Activated naive CD4-positive, alpha-beta T cell treated with anti-CD3 and anti-CD28 coated beads, Interleukin-2, amount 10 ng/mL, durations not matched to agents 7 days and 5 days (primary cell): ENCODE data around the gene CBLL1.

Experiments used
- CTCF ChIA-PET: fragments of 350-600 bp; sonication (Branson Sonifier 250); formaldehyde crosslinking; loops from one replicate; lab custom pipeline; 2021; ENCODE audit warnings: antibody characterized with exemption; lab: Charles Lee
- DNase-seq: peaks from one replicate; pipeline ENCODE4 v3.0.0-alpha.2; 2020
- H3K27ac Mint-ChIP-seq: one replicate; pipeline ENCODE4 v1.8.0; 2021; ENCODE audit warnings: mild to moderate bottlenecking, moderate library complexity, mixed read lengths
- H3K27me3 Mint-ChIP-seq: one replicate; pipeline ENCODE4 v1.8.0; 2021; ENCODE audit warnings: mild to moderate bottlenecking, mixed read lengths
- H3K36me3 Mint-ChIP-seq: one replicate; pipeline ENCODE4 v1.8.0; 2021; ENCODE audit warnings: mixed read lengths
- H3K4me1 Mint-ChIP-seq: one replicate; pipeline ENCODE4 v1.8.0; 2021; ENCODE audit warnings: mixed read lengths
- H3K4me3 Mint-ChIP-seq: one replicate; pipeline ENCODE4 v1.8.0; 2021; ENCODE audit warnings: mild to moderate bottlenecking, moderate library complexity, mixed read lengths
- H3K9me3 Mint-ChIP-seq: one replicate; pipeline ENCODE4 v1.8.0; 2021; ENCODE audit warnings: mixed read lengths

The CBLL1 gene

DNA sequence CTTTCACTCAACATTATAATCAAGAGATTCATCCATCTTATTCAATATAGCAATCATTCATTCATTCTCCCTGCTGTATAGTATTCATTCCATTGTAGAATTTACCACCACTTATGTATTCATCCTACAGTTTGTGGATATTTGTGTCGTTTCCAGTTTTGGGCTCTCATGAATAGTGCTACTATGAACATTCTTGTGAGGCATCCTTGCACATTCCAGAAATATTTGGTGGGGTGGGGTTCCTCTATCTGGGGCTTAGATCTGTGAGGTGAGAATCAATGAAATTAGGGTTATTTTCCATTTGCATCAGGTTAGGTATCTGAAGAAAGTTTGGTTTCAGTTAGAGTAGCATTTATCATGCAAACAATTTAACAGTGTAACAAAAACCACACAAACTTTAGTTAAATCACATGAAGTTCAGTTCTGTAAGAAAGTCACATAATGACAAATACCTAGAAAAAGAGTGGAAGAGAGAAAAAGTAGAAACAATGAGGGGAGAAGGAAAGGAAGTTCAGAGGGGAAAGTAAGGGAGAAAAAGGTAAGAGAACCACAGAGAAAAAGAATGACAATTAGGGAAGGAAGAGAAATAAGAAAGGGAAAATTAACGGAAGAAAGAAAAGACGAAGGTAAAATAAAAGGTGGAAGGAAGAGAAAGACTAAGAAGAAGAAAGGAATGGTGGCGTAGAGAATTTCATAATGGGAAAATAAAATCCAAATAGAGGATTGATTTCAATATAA is 25.3 kb upstream of the CBLL1 start:
- CTCF ChIA-PET = interaction anchor here (1.0 to 1.2 kb wide), 2 partner anchors 255 to 256 kb away, joined by 3 read pairs; no protein-coding TSS in a partner anchor
- no peak overlapping the region for H3K27ac Mint-ChIP-seq

GRCh38 chr7:107721286-107721685 is 22.7 kb upstream of the CBLL1 start:
- no peaks in the 10 kb centered on the region for H3K36me3 Mint-ChIP-seq
- H3K9me3 Mint-ChIP-seq = no peaks in the 10 kb centered on the region
- CTCF ChIA-PET = interaction anchor here (1.3 kb wide), 1 partner anchor 258 kb away, joined by 6 read pairs; no protein-coding TSS in a partner anchor
- H3K4me3 Mint-ChIP-seq = no peak overlapping the region
- peaks cover 1% of the 10 kb centered on the region for H3K27me3 Mint-ChIP-seq
- H3K4me1 Mint-ChIP-seq = no peaks in the 10 kb centered on the region
- H3K27ac Mint-ChIP-seq = no peak overlapping the region
- no peak for DNase-seq

More for the DNA sequence above, 25.3 kb upstream of the CBLL1 start:
- Mint-ChIP-seq H3K4me3 (no peak overlapping the region), H3K36me3 (no peaks in the 10 kb centered on the region), H3K4me1 (no peaks in the 10 kb centered on the region), H3K9me3 (no peaks in the 10 kb centered on the region), H3K27me3 (no peaks in the 10 kb centered on the region)
- no peak for DNase-seq

DNA sequence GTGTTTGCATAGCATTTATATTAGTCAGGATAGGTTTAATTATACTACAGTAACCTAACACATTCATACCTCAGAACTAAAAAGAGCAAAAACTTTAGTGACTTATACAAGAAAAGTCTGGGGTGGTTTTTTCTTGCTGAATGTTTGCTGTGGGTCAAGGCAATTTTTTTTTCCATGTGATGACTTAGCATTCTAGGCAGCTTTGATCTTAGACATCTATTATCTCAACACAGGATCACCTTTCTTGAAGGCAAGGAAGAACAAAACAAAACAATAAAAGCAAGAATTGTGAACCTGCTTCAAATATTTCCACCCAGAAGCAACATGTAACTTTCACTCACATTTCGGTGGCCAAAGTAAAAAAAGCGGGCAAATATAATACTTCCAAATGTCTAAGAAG is 20.7 kb upstream of the CBLL1 start:
- peaks cover 18% of the 10 kb centered on the region for H3K27me3 Mint-ChIP-seq
- H3K4me1 Mint-ChIP-seq = no peaks in the 10 kb centered on the region
- no peaks in the 10 kb centered on the region for H3K9me3 Mint-ChIP-seq
- H3K36me3 Mint-ChIP-seq = no peaks in the 10 kb centered on the region
- no peak overlapping the region for H3K27ac Mint-ChIP-seq
- no peak overlapping the region for H3K4me3 Mint-ChIP-seq
- CTCF ChIA-PET = interaction anchor here (1.5 to 7.2 kb wide), 2 partner anchors 156 to 260 kb away, joined by 3 to 71 read pairs; no protein-coding TSS in a partner anchor
- no peak for DNase-seq

GRCh38 chr7:107725138-107725740 is 18.7 kb upstream of the CBLL1 start:
- H3K36me3 Mint-ChIP-seq = no peaks in the 10 kb centered on the region
- CTCF ChIA-PET = interaction anchor here (0.7 to 7.2 kb wide), 9 partner anchors 13 to 531 kb away, joined by 3 to 71 read pairs (median 3); no protein-coding TSS in a partner anchor
- H3K4me1 Mint-ChIP-seq = no peaks in the 10 kb centered on the region
- H3K9me3 Mint-ChIP-seq = no peaks in the 10 kb centered on the region
- H3K4me3 Mint-ChIP-seq = no peak overlapping the region
- H3K27ac Mint-ChIP-seq = no peak overlapping the region
- peak; percentile 61 for DNase-seq
- peaks cover 20% of the 10 kb centered on the region for H3K27me3 Mint-ChIP-seq

GRCh38 chr7:107726356-107727130 is 17.4 kb upstream of the CBLL1 start:
- CTCF ChIA-PET = interaction anchor here (0.8 to 7.2 kb wide), 8 partner anchors 14 to 578 kb away, joined by 3 to 71 read pairs (median 3); no protein-coding TSS in a partner anchor
- H3K9me3 Mint-ChIP-seq = no peaks in the 10 kb centered on the region
- no peaks in the 10 kb centered on the region for H3K4me1 Mint-ChIP-seq
- H3K36me3 Mint-ChIP-seq = no peaks in the 10 kb centered on the region
- no peak overlapping the region for H3K4me3 Mint-ChIP-seq
- DNase-seq = no peak
- peaks cover 20% of the 10 kb centered on the region for H3K27me3 Mint-ChIP-seq
- no peak overlapping the region for H3K27ac Mint-ChIP-seq

GRCh38 chr7:107728276-107728675 is 15.7 kb upstream of the CBLL1 start:
- Mint-ChIP-seq H3K4me1 (no peaks in the 10 kb centered on the region), H3K27ac (no peak overlapping the region), H3K4me3 (no peak overlapping the region), H3K36me3 (no peaks in the 10 kb centered on the region), H3K27me3 (peaks cover 23% of the 10 kb centered on the region), H3K9me3 (peaks cover 3% of the 10 kb centered on the region)
- DNase-seq = no peak
- CTCF ChIA-PET = interaction anchor here (0.7 to 7.2 kb wide), 7 partner anchors 11 to 527 kb away, joined by 3 to 71 read pairs (median 3); no protein-coding TSS in a partner anchor

GRCh38 chr7:107742678-107743566 is 1.0 kb upstream of the CBLL1 start:
- Mint-ChIP-seq H3K27me3 (no peaks in the 10 kb centered on the region), H3K36me3 (peaks cover 16% of the 10 kb centered on the region), H3K9me3 (no peaks in the 10 kb centered on the region), H3K27ac (peak overlapping the region; percentile 100), H3K4me3 (peak overlapping the region; percentile 87), H3K4me1 (peaks cover 45% of the 10 kb centered on the region)
- CTCF ChIA-PET = interaction anchor here (0.9 to 7.6 kb wide), 11 partner anchors 14 to 595 kb away, joined by 3 to 176 read pairs (median 4); partner anchors contain the start of genes COG5 and DUS4L
- DNase-seq = no peak

DNA sequence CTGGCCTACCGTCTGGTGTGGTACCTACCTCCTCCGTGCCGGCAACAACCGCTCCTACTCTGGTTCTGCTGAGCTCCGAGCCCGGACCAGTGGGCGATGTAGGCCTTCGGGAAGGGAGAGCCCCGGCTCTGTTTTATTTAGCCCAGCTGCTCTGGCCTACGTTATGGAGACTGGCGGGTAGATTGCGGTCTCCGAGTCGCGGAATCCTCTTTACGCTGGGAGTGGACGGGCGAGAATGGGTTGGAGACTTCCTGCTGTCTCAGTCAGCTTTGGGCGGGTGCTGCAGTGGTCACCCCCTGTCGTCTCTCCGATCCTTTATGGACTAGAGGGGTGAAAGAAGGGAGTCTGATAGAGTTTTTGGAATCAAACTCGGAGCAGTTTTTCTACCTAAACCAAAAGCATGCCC is 406 bp downstream of the CBLL1 start:
- H3K4me1 Mint-ChIP-seq = peaks cover 51% of the 10 kb centered on the region
- no peak for DNase-seq
- no peaks in the 10 kb centered on the region for H3K27me3 Mint-ChIP-seq
- H3K36me3 Mint-ChIP-seq = peaks cover 19% of the 10 kb centered on the region
- H3K27ac Mint-ChIP-seq = peak overlapping the region; percentile 100
- H3K4me3 Mint-ChIP-seq = peak overlapping the region; percentile 87
- no peaks in the 10 kb centered on the region for H3K9me3 Mint-ChIP-seq
- CTCF ChIA-PET = interaction anchor here (1.5 to 7.6 kb wide), 3 partner anchors 16 to 145 kb away, joined by 5 to 176 read pairs (median 7); no protein-coding TSS in a partner anchor

- Mint-ChIP-seq H3K27me3 (no peaks in the 10 kb centered on the region), H3K4me3 (peak overlapping the region; percentile 87), H3K9me3 (no peaks in the 10 kb centered on the region), H3K36me3 (peaks cover 28% of the 10 kb centered on the region), H3K27ac (no peak overlapping the region), H3K4me1 (peaks cover 55% of the 10 kb centered on the region)
- no peak for DNase-seq
- CTCF ChIA-PET = interaction anchor here (1.0 to 7.6 kb wide), 3 partner anchors 17 to 569 kb away, joined by 3 to 176 read pairs (median 5); no protein-coding TSS in a partner anchor
Observed at GRCh38 chr7:107746006-107746405, 2.1 kb downstream of the CBLL1 start.

DNA sequence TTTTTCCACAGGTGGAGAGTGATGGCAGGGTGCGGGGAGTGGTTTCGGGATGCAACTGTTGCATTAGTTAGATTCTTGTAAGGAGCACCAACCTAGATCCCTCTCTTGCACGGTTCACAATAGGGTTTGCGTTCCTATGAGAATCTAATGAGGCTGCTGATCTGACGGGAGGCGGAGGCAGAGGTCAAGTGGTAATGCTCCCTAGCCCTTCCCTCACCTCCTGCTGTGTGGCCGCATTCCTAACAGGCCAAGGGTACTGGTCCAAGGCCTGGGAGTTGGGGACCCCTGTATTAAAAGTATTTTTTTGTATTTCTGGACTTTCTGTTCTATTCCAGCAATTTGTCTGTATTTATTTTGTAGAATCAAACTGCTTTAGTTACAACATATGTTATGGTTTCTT is 7.2 kb downstream of the CBLL1 start:
- no peak overlapping the region for H3K4me3 Mint-ChIP-seq
- H3K27me3 Mint-ChIP-seq = no peaks in the 10 kb centered on the region
- peaks cover 26% of the 10 kb centered on the region for H3K4me1 Mint-ChIP-seq
- CTCF ChIA-PET = no interaction called here
- H3K36me3 Mint-ChIP-seq = peaks cover 46% of the 10 kb centered on the region
- DNase-seq = no peak
- H3K27ac Mint-ChIP-seq = no peak overlapping the region
- no peaks in the 10 kb centered on the region for H3K9me3 Mint-ChIP-seq

DNA sequence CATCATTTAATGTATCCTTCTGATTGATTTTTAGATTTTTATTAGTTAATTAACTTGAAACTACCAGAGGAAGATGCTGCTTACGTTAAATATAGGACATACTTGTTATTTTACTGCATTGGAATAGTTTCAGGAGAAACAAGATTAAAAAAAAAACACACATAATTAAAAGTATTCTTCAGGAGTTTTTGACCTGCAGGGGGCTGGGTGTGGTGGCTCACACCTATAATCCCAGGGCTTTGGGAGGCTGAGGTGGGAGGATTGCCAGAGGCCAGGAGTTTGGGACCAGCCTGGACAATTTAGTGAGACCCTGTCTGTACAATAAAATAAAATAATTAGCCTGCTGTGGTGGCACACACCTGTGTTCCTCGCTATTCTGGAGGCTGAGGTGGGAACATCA is 10.7 kb downstream of the CBLL1 start:
- Mint-ChIP-seq H3K27ac (no peak overlapping the region), H3K9me3 (no peaks in the 10 kb centered on the region), H3K36me3 (peaks cover 60% of the 10 kb centered on the region), H3K27me3 (no peaks in the 10 kb centered on the region), H3K4me1 (peaks cover 4% of the 10 kb centered on the region), H3K4me3 (no peak overlapping the region)
- no peak for DNase-seq
- CTCF ChIA-PET = no interaction called here

GRCh38 chr7:107758667-107759066 is 14.7 kb downstream of the CBLL1 start:
- H3K27ac Mint-ChIP-seq = no peak overlapping the region
- H3K4me3 Mint-ChIP-seq = no peak overlapping the region
- no peaks in the 10 kb centered on the region for H3K4me1 Mint-ChIP-seq

GRCh38 chr7:107767391-107767790 is 23.4 kb downstream of the CBLL1 start:
- H3K36me3 Mint-ChIP-seq = peaks cover 1% of the 10 kb centered on the region
- H3K4me1 Mint-ChIP-seq = peaks cover 2% of the 10 kb centered on the region
- H3K27me3 Mint-ChIP-seq = peaks cover 5% of the 10 kb centered on the region
- H3K27ac Mint-ChIP-seq = no peak overlapping the region
- no peak for DNase-seq
- H3K4me3 Mint-ChIP-seq = no peak overlapping the region
- no peaks in the 10 kb centered on the region for H3K9me3 Mint-ChIP-seq
- CTCF ChIA-PET = no interaction called here

More at GRCh38 chr7:107758667-107759066, 14.7 kb downstream of the CBLL1 start:
- no peak for DNase-seq
- Mint-ChIP-seq H3K36me3 (peaks cover 45% of the 10 kb centered on the region), H3K27me3 (no peaks in the 10 kb centered on the region), H3K9me3 (no peaks in the 10 kb centered on the region)
- CTCF ChIA-PET = no interaction called here
